HG02678 (cell line): ENCODE results near the gene RPS24.

Source experiments
- ATAC-seq: cut with Tn5 transposase; IDR thresholded peaks from one replicate; pipeline ENCODE4 v1.9.1; 2021; ENCODE audit warnings: mild to moderate bottlenecking, moderate library complexity; ENCODE audit not compliant: unreplicated experiment

RPS24 gene

GRCh38 chr10:78081292-78081691 lies 47.6 kb downstream of the RPS24 start:
- no peak for ATAC-seq

- ATAC-seq = no peak
Observed at GRCh38 chr10:78082636-78083035, 49.0 kb downstream of the RPS24 start.
